ENCODE data around the gene PLXDC2.

The PLXDC2 gene

GRCh38 chr10:20087353-20087752 is 271.1 kb downstream of the PLXDC2 start:
- no peak for DNase-seq (ENCODE audit: extremely low read depth, low read depth)
- H3K4me3 ChIP-seq (replicated peaks; ENCODE audit: low read depth, low read length), result no peak overlapping the region
- no peak for TF ChIP-seq CTCF (IDR thresholded peaks at IDR 0.05; ENCODE audit: low read depth, low read length, missing control alignments)

GRCh38 chr10:20088061-20088701 is 271.9 kb downstream of the PLXDC2 start:
- DNase-seq (ENCODE audit: extremely low read depth, low read depth), result no peak
- H3K4me3 ChIP-seq (replicated peaks; ENCODE audit: low read depth, low read length), result no peak overlapping the region
- TF ChIP-seq CTCF (IDR thresholded peaks at IDR 0.05; ENCODE audit: low read depth, low read length, missing control alignments), result no peak

GRCh38 chr10:20089879-20090278 is 273.6 kb downstream of the PLXDC2 start:
- H3K4me3 ChIP-seq (replicated peaks; ENCODE audit: low read depth, low read length), result no peak overlapping the region
- no peak for TF ChIP-seq CTCF (IDR thresholded peaks at IDR 0.05; ENCODE audit: low read depth, low read length, missing control alignments)
- DNase-seq (ENCODE audit: extremely low read depth, low read depth), result no peak

GRCh38 chr10:20090831-20091230 is 274.6 kb downstream of the PLXDC2 start:
- H3K4me3 ChIP-seq (replicated peaks; ENCODE audit: low read depth, low read length), result no peak overlapping the region
- no peak for DNase-seq (ENCODE audit: extremely low read depth, low read depth)
- TF ChIP-seq CTCF (IDR thresholded peaks at IDR 0.05; ENCODE audit: low read depth, low read length, missing control alignments), result no peak

- no peak for TF ChIP-seq CTCF (IDR thresholded peaks at IDR 0.05; ENCODE audit: low read depth, low read length, missing control alignments)
- no peak for DNase-seq (ENCODE audit: extremely low read depth, low read depth)
- H3K4me3 ChIP-seq (replicated peaks; ENCODE audit: low read depth, low read length), result no peak overlapping the region
Observed at GRCh38 chr10:20091698-20092097, 275.5 kb downstream of the PLXDC2 start.

GRCh38 chr10:20093600-20093999 is 277.4 kb downstream of the PLXDC2 start:
- no peak for TF ChIP-seq CTCF (IDR thresholded peaks at IDR 0.05; ENCODE audit: low read depth, low read length, missing control alignments)
- DNase-seq (ENCODE audit: extremely low read depth, low read depth), result no peak
- H3K4me3 ChIP-seq (replicated peaks; ENCODE audit: low read depth, low read length), result no peak overlapping the region

Data from HFF-Myc (cell line).